WTC11 (cell line): ENCODE measurements around the gene SYT17.

Experiments used
- AR ChIP-seq: fragments of 250-450 bp; sonication (Bioruptor Pico); IDR thresholded peaks from 2 replicates; pipeline ENCODE4 v1.9.0; 2021; ENCODE audit warnings: mild to moderate bottlenecking
- ATF2 ChIP-seq: sonication (generic); formaldehyde crosslinking; IDR thresholded peaks from 2 replicates; pipeline ENCODE4 v1.8.1; 2022; ENCODE audit warnings: low read depth, missing genetic modification reagents, borderline replicate concordance
- CTCF ChIP-seq: fragments of 200-600 bp; IDR thresholded peaks from 2 replicates; pipeline ENCODE4 v1.8.0; 2022; ENCODE audit warnings: antibody characterized with exemption
- JUN ChIP-seq: sonication (generic); formaldehyde crosslinking; IDR thresholded peaks from 2 replicates; pipeline ENCODE4 v1.8.0; 2023; ENCODE audit warnings: mild to moderate bottlenecking, missing genetic modification reagents
- NFE2L1 ChIP-seq: sonication (generic); formaldehyde crosslinking; IDR thresholded peaks from 2 replicates; pipeline ENCODE4 v1.8.1; 2023; ENCODE audit warnings: missing genetic modification reagents
- STAT6 ChIP-seq: sonication (generic); formaldehyde crosslinking; conservative IDR thresholded peaks from 2 replicates; pipeline ENCODE4 v1.8.1; 2023; ENCODE audit warnings: mild to moderate bottlenecking, low read depth, missing genetic modification reagents, moderate library complexity
- ZNF121 ChIP-seq: sonication (generic); formaldehyde crosslinking; IDR thresholded peaks from 2 replicates; pipeline ENCODE4 v1.8.0; 2023; ENCODE audit warnings: missing genetic modification reagents
- ZNF416 ChIP-seq: fragments of 250-450 bp; sonication (Bioruptor Pico); IDR thresholded peaks from 2 replicates; pipeline ENCODE4 v1.9.0; 2021; ENCODE audit warnings: mild to moderate bottlenecking, inconsistent platforms

- TF ChIP-seq AR (CRISPR knock-in tag) (no peak), ATF2 (CRISPR knock-in tag) (no peak), ZNF121 (CRISPR knock-in tag) (no peak), ZNF416 (CRISPR knock-in tag) (no peak), NFE2L1 (no peak), STAT6 (CRISPR knock-in tag) (no peak), CTCF (no peak), JUN (no peak)
Observed at GRCh38 chr16:19292186-19292585, 124.1 kb downstream of the SYT17 start.
